NB4 (cell line): Measurements from ENCODE around the gene OR10H4.

Experiments
- MAX ChIP-seq: IDR thresholded peaks from 2 replicates; pipeline ENCODE4 v1.6.1; 2011; ENCODE audit warnings: low read depth, low read length
- TF ChIP-seq, protein P1 (sequence below): IDR thresholded peaks from one replicate; pipeline ENCODE4 v1.5.1; 2012; ENCODE audit warnings: low read depth, low read length

DNA sequence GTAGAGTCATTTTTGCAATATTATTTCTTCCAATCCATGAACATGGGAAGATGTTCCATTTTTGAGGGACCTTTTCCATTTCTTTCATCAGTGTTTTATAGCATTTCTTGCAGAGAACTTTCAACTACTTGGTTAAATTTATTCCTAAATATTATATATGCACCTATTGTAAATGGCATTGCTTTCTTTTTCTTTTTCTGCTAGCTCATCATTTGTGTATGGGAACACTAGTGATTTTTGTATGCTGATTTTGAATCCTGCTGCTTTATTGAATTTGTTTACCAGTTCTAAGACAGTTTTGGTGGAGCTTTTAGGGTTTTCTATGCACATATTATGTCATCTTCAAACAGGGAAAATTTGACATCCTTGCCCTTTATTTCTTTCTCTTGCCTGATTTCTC lies 43.8 kb upstream of the OR10H4 start:
- TF ChIP-seq, protein P1, sequence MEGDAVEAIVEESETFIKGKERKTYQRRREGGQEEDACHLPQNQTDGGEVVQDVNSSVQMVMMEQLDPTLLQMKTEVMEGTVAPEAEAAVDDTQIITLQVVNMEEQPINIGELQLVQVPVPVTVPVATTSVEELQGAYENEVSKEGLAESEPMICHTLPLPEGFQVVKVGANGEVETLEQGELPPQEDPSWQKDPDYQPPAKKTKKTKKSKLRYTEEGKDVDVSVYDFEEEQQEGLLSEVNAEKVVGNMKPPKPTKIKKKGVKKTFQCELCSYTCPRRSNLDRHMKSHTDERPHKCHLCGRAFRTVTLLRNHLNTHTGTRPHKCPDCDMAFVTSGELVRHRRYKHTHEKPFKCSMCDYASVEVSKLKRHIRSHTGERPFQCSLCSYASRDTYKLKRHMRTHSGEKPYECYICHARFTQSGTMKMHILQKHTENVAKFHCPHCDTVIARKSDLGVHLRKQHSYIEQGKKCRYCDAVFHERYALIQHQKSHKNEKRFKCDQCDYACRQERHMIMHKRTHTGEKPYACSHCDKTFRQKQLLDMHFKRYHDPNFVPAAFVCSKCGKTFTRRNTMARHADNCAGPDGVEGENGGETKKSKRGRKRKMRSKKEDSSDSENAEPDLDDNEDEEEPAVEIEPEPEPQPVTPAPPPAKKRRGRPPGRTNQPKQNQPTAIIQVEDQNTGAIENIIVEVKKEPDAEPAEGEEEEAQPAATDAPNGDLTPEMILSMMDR = no peak
- TF ChIP-seq MAX = no peak
